AG04450 (cell line): Measurements from ENCODE around the gene RFPL2. TPM values are rescaled to one million over a fixed set of nuclear protein-coding genes. Genes with fewer than 3 reads are reported as not detected.

Experiments used
- CTCF ChIA-PET: fragments of 300-600, 350-600 bp; formaldehyde crosslinking; extraction: SDS; loops from one replicate; lab custom pipeline; 2022; ENCODE audit warnings: antibody characterized with exemption, inconsistent platforms; lab: Charles Lee
- POLR2A ChIA-PET: fragments of 350-600 bp; formaldehyde crosslinking; extraction: SDS; loops from one replicate; lab custom pipeline; 2021; ENCODE audit warnings: antibody characterized with exemption, inconsistent platforms; lab: Yijun Ruan, JAX
- DNase-seq: peaks from one replicate; pipeline ENCODE4 v3.0.0-alpha.2; 2011; ENCODE audit warnings: low read depth, low spot score
- H3K27ac ChIP-seq: one replicate; pipeline ENCODE4 v1.5.1; 2012; ENCODE audit warnings: low read depth, low read length, control low read depth
- H3K27me3 ChIP-seq: one replicate; pipeline ENCODE4 v1.6.0; 2012; ENCODE audit warnings: low read length; ENCODE audit not compliant: control insufficient read depth, insufficient read depth
- H3K4me3 ChIP-seq: 2 replicates; pipeline ENCODE4 v1.5.1; 2011; ENCODE audit warnings: mild to moderate bottlenecking, low read depth, low read length, control low read depth
- H3K9me3 ChIP-seq: 2 replicates; pipeline ENCODE4 v1.5.1; 2012; ENCODE audit warnings: low read length; ENCODE audit not compliant: control insufficient read depth, insufficient read depth
- polyA plus RNA-seq: library from polyadenylated mRNA; depleted of rRNA; stranded (reverse); fragments of >200 nt; gene quantifications from 2 replicates; pipeline ENCODE4 v1.2.3, GENCODE V29; 2011
- TF ChIP-seq, protein P1 (sequence below): IDR thresholded peaks from 2 replicates; pipeline ENCODE4 v1.5.1; 2011; ENCODE audit warnings: low read depth, low read length, control low read depth, inconsistent platforms

RFPL2 gene
- polyA plus RNA-seq, 1 experiment: not detected

GRCh38 chr22:32232191-32232830 lies 27.4 kb upstream of the RFPL2 start:
- ChIA-PET CTCF (no interaction called here), POLR2A (no interaction called here)
- H3K4me3 ChIP-seq: no peak overlapping the region
- H3K27ac ChIP-seq: no peak overlapping the region
- TF ChIP-seq, protein P1, sequence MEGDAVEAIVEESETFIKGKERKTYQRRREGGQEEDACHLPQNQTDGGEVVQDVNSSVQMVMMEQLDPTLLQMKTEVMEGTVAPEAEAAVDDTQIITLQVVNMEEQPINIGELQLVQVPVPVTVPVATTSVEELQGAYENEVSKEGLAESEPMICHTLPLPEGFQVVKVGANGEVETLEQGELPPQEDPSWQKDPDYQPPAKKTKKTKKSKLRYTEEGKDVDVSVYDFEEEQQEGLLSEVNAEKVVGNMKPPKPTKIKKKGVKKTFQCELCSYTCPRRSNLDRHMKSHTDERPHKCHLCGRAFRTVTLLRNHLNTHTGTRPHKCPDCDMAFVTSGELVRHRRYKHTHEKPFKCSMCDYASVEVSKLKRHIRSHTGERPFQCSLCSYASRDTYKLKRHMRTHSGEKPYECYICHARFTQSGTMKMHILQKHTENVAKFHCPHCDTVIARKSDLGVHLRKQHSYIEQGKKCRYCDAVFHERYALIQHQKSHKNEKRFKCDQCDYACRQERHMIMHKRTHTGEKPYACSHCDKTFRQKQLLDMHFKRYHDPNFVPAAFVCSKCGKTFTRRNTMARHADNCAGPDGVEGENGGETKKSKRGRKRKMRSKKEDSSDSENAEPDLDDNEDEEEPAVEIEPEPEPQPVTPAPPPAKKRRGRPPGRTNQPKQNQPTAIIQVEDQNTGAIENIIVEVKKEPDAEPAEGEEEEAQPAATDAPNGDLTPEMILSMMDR: no peak
- no peaks in the 10 kb centered on the region for H3K27me3 ChIP-seq
- no peaks in the 10 kb centered on the region for H3K9me3 ChIP-seq
- no peak for DNase-seq

DNA sequence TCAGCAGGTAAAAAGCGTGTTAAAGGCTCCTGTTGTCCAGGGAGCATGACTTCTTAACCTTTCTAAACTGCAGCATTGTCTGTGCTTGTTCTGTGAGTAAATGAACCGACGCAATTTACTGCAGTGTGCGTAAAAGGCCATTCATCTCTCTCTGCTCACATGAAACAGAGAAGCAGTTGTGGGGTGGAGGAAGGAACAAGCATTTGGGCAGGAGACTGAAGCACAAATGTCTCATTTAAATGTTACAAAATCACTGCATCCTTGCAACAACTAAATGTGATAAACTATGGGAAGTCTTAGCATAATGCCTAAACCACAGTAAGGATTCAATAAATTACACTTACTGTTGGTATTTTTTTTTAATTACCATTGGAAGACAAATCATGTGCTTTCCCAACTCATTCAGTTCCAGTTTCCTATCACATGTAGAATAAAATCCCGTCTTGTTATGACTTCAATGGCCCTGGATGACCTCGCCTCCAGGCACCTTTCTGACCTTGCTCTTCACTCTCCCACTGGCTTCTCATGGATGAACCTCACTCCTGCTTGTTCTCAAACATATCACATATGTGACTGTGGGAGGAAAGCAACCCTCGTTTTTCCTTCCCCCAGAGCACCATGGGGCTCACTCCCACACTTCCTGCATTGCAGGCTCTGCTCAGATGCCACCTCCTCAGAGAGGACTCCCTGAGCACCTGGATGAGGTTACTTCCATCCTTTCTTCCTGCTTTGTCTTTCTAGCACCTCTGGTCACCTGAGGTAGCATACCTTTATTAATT lies 21.6 kb upstream of the RFPL2 start:
- CTCF ChIA-PET: interaction anchor here (1.7 kb wide), 1 partner anchor 39 kb away, joined by 5 read pairs; no protein-coding TSS in a partner anchor

DNA sequence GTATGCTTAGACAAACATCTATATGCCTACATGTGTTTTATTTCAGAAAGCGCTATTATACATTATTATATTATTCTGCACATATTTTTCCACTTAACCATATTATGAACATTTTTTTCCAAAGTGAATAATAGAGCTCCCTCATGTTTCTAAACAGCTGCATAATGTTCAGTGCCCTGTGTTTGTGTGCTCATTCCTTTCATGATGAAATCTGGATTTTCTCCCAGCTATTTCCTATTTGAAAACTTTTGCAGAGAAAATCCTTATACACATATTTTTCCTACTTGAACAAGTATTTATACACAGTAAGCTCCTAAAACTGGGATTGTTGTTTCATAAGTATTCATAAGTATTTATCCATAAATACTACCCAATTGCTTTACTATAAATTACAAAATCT lies 18.1 kb upstream of the RFPL2 start:
- no peak overlapping the region for H3K4me3 ChIP-seq
- POLR2A ChIA-PET: no interaction called here
- no peaks in the 10 kb centered on the region for H3K27me3 ChIP-seq
- H3K9me3 ChIP-seq: no peaks in the 10 kb centered on the region
- CTCF ChIA-PET: interaction anchor here (0.9 kb wide), 1 partner anchor 43 kb away, joined by 3 read pairs; no protein-coding TSS in a partner anchor
- no peak for DNase-seq
- no peak overlapping the region for H3K27ac ChIP-seq
- TF ChIP-seq, protein P1: no peak

More for the DNA sequence above, 21.6 kb upstream of the RFPL2 start:
- Histone ChIP-seq H3K4me3 (no peak overlapping the region), H3K27ac (no peak overlapping the region), H3K9me3 (no peaks in the 10 kb centered on the region), H3K27me3 (no peaks in the 10 kb centered on the region)
- TF ChIP-seq, protein P1: no peak
- no peak for DNase-seq
- POLR2A ChIA-PET: no interaction called here

DNA sequence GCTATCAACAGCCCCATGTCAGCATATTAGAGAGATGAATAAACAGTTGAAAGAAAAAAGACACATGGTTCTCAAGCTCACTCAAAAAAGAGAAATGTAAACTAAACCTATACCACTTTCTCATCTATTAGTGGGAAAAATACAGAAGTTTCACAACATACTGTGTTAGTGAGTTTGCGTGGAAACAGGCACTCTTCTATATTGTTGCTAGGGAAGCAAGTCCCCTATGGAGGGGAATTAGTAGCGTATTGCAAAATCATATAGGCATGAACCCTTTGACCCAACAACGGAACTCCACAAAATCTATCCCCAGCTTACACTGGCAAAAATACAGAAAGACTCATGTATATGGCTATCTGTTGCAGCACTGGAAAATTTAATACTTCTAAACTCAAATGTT lies 14.2 kb upstream of the RFPL2 start:
- no peak overlapping the region for H3K4me3 ChIP-seq
- TF ChIP-seq, protein P1: no peak
- no peaks in the 10 kb centered on the region for H3K27me3 ChIP-seq
- POLR2A ChIA-PET: no interaction called here
- H3K9me3 ChIP-seq: no peaks in the 10 kb centered on the region
- no peak for DNase-seq
- CTCF ChIA-PET: interaction anchor here (0.7 kb wide), 1 partner anchor 76 kb away, joined by 4 read pairs; no protein-coding TSS in a partner anchor
- H3K27ac ChIP-seq: no peak overlapping the region

DNA sequence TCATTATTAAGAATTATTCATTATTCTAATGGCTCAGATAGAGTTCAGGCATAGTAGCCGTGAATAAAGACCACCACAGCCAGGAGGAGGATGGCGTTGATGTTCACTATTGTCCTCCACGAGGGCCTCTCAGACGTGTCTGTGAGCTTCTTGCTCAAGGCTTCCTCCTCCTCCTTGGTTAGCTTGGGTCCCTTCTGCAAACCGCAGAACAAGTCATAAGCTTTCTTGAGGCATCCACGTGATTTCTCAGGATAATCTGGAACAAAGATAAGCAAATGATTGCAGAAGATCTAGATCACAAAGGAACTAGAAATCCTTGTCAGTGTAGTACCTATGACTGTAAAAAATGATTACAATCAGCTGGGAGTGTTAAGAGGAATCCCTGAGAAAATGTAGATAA lies 13.6 kb upstream of the RFPL2 start:
- POLR2A ChIA-PET: no interaction called here
- DNase-seq: no peak

More for the DNA sequence above, 13.6 kb upstream of the RFPL2 start:
- Histone ChIP-seq H3K27me3 (no peaks in the 10 kb centered on the region), H3K27ac (no peak overlapping the region), H3K4me3 (no peak overlapping the region), H3K9me3 (no peaks in the 10 kb centered on the region)
- CTCF ChIA-PET: no interaction called here
- TF ChIP-seq, protein P1: no peak
